Measurements from ENCODE around the gene KLF5. TPM values are rescaled to one million over a fixed set of nuclear protein-coding genes. Genes with fewer than 3 reads are reported as not detected.

The KLF5 gene
- total RNA-seq (2014; rRNA removed; shearing (Covaris generic)) (5.5 and 6.1 TPM in 2 replicates), polyA plus RNA-seq (2016; fragmentation: Nextera tagmentation; extraction: Ambion mirVana) (5.6 and 7.1 TPM in 2 replicates)

GRCh38 chr13:73058736-73059459 is at the start of gene KLF5:
Gene KLF5, plus strand, starts transcription at chr13:73059005. Its CDS starts 323 bp downstream, at chr13:73059328.
- Histone ChIP-seq H3K9me2 (ENCODE audit: insufficient read depth) (no peaks in the 10 kb centered on the region), H3K4me3 (peak within 1 kb of the TSS; percentile 83), H3K9ac (peak within 1 kb of the TSS; percentile 69), H2AFZ (peak within 1 kb of the TSS; percentile 75), H4K20me1 (ENCODE audit: insufficient read depth) (no peaks in the 10 kb centered on the region), H3K36me3 (ENCODE audit: low read depth) (no peaks in the 10 kb centered on the region), H3K4me2 (ENCODE audit: unreplicated experiment) (peak within 1 kb of the TSS; percentile 95), H3K4me1 (ENCODE audit: insufficient read depth) (peaks cover 28% of the 10 kb centered on the region), H3F3A (ENCODE audit: insufficient read depth) (peaks cover 24% of the 10 kb centered on the region), H3K9me3 (ENCODE audit: low read depth) (no peaks in the 10 kb centered on the region), H3K79me2 (ENCODE audit: insufficient read depth) (0 out of 2 replicates have a peak, but pooled peaks cover 12% of the 10 kb centered on the region), H3K27ac (peak within 1 kb of the TSS; percentile 59; the same call in 1 of the 2 replicates), H3K27me3 (replicated peaks; ENCODE audit: insufficient read depth) (no peaks in the 10 kb centered on the region)
- in situ Hi-C loops (cut with MboI) = loop anchor here (25.0 kb wide), 1 partner anchor 653 kb away; no protein-coding TSS in a partner anchor
- DNase-seq = peak; percentile 98
- TF ChIP-seq EZH2 (IDR thresholded peaks at IDR 0.05; ENCODE audit: insufficient read depth, poor library complexity, severe bottlenecking) (no peak), EZH2phosphoT487 (IDR thresholded peaks at IDR 0.05; ENCODE audit: insufficient read depth, low read depth) (no peak)
- 1% methylated on average over 52 to 69 of the region's 93 CpGs for WGBS, 2 experiments (ENCODE audit: low coverage in 1 of 2, low lambda C conversion rate in 2 of 2, missing lambda C conversion rate in 2 of 2)

DNA sequence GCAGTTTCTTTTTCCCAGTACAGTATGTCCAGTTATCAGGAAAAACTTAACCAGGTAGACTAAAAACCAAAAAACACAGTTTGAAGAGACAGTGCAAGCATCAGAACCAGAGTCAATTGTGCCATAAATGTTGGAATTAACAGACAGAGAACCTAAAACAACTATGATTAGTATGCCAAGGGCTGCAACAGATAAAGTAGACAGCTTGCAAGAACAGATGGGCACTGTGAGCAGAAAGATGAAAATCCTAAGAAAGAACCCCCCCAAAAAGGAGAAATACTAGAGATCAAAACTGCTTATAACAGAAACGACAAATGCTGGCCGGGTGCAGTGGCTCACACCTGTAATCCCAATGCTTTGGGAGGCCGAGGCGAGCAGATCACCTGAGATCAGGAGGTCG is 47.1 kb upstream of the KLF5 start:
- in situ Hi-C loops (cut with MboI) = no loop called here
- no peak overlapping the region for H3K4me3 ChIP-seq
- no peak overlapping the region for H2AFZ ChIP-seq
- no peaks in the 10 kb centered on the region for H3K4me1 ChIP-seq (ENCODE audit: insufficient read depth)
- H3K9ac ChIP-seq = no peak overlapping the region
- H3F3A ChIP-seq (ENCODE audit: insufficient read depth) = no peaks in the 10 kb centered on the region
- H3K36me3 ChIP-seq (ENCODE audit: low read depth) = no peaks in the 10 kb centered on the region
- H4K20me1 ChIP-seq (ENCODE audit: insufficient read depth) = no peaks in the 10 kb centered on the region
- WGBS, 2 experiments (ENCODE audit: low coverage in 1 of 2, low lambda C conversion rate in 2 of 2, missing lambda C conversion rate in 2 of 2) = 91 to 100% methylated on average over 5 of the region's 5 CpGs
- no peak overlapping the region for H3K27ac ChIP-seq
- H3K4me2 ChIP-seq (ENCODE audit: unreplicated experiment) = no peak overlapping the region
- DNase-seq = no peak
- TF ChIP-seq EZH2phosphoT487 (IDR thresholded peaks at IDR 0.05; ENCODE audit: insufficient read depth, low read depth) (no peak), EZH2 (IDR thresholded peaks at IDR 0.05; ENCODE audit: insufficient read depth, poor library complexity, severe bottlenecking) (no peak)
- H3K79me2 ChIP-seq (ENCODE audit: insufficient read depth) = no peaks in the 10 kb centered on the region
- no peaks in the 10 kb centered on the region for H3K9me3 ChIP-seq (ENCODE audit: low read depth)
- H3K27me3 ChIP-seq (replicated peaks; ENCODE audit: insufficient read depth) = no peaks in the 10 kb centered on the region
- H3K9me2 ChIP-seq (ENCODE audit: insufficient read depth) = no peaks in the 10 kb centered on the region

DNA sequence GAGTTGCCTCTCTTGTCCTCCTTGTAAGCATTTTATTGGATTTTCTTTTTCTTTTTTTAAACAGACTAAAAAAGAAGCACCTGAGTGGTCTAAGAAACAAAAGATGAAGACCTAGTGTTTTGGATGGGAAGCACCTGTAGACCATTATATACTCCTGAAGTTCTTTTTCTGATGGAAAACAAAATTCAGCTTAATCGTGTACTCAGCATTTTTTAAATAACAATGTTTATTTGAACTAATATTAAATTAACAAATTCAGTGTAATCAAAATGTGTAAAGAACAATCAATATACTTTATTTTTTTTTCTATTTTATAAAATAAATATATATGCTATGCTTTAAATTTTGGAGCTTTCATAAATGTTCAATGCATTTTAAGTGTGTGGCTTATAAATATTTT is 43.0 kb upstream of the KLF5 start:
- Histone ChIP-seq H3K79me2 (ENCODE audit: insufficient read depth) (no peaks in the 10 kb centered on the region), H3K27me3 (replicated peaks; ENCODE audit: insufficient read depth) (no peaks in the 10 kb centered on the region), H3K9ac (no peak overlapping the region), H3F3A (ENCODE audit: insufficient read depth) (no peaks in the 10 kb centered on the region), H3K36me3 (ENCODE audit: low read depth) (no peaks in the 10 kb centered on the region), H3K4me2 (ENCODE audit: unreplicated experiment) (no peak overlapping the region), H3K9me2 (ENCODE audit: insufficient read depth) (no peaks in the 10 kb centered on the region), H3K4me3 (no peak overlapping the region), H3K9me3 (ENCODE audit: low read depth) (no peaks in the 10 kb centered on the region), H2AFZ (no peak overlapping the region), H3K27ac (no peak overlapping the region), H3K4me1 (ENCODE audit: insufficient read depth) (0 out of 2 replicates have a peak, but pooled peaks cover 6% of the 10 kb centered on the region), H4K20me1 (ENCODE audit: insufficient read depth) (no peaks in the 10 kb centered on the region)
- WGBS, 2 experiments (ENCODE audit: low coverage in 1 of 2, low lambda C conversion rate in 2 of 2, missing lambda C conversion rate in 2 of 2) = 93 to 100% methylated on average over 1 of the region's 1 CpG
- TF ChIP-seq EZH2phosphoT487 (IDR thresholded peaks at IDR 0.05; ENCODE audit: insufficient read depth, low read depth) (no peak), EZH2 (IDR thresholded peaks at IDR 0.05; ENCODE audit: insufficient read depth, poor library complexity, severe bottlenecking) (no peak)
- no peak for DNase-seq
- in situ Hi-C loops (cut with MboI) = no loop called here

GRCh38 chr13:73018336-73018735 is 40.5 kb upstream of the KLF5 start:
- Histone ChIP-seq H3K27me3 (replicated peaks; ENCODE audit: insufficient read depth) (no peaks in the 10 kb centered on the region), H3K4me2 (ENCODE audit: unreplicated experiment) (no peak overlapping the region), H3K9me2 (ENCODE audit: insufficient read depth) (no peaks in the 10 kb centered on the region), H3K9ac (no peak overlapping the region), H3K79me2 (ENCODE audit: insufficient read depth) (no peaks in the 10 kb centered on the region), H3K4me3 (no peak overlapping the region), H2AFZ (no peak overlapping the region), H3K9me3 (ENCODE audit: low read depth) (no peaks in the 10 kb centered on the region), H3K36me3 (ENCODE audit: low read depth) (no peaks in the 10 kb centered on the region), H4K20me1 (ENCODE audit: insufficient read depth) (no peaks in the 10 kb centered on the region), H3K4me1 (ENCODE audit: insufficient read depth) (0 out of 2 replicates have a peak, but pooled peaks cover 6% of the 10 kb centered on the region), H3K27ac (no peak overlapping the region), H3F3A (ENCODE audit: insufficient read depth) (no peaks in the 10 kb centered on the region)
- TF ChIP-seq EZH2phosphoT487 (IDR thresholded peaks at IDR 0.05; ENCODE audit: insufficient read depth, low read depth) = no peak
- no peak for TF ChIP-seq EZH2 (IDR thresholded peaks at IDR 0.05; ENCODE audit: insufficient read depth, poor library complexity, severe bottlenecking)
- WGBS, 2 experiments (ENCODE audit: low coverage in 1 of 2, low lambda C conversion rate in 2 of 2, missing lambda C conversion rate in 2 of 2) = 64 to 67% methylated on average over 1 of the region's 1 CpG
- no peak for DNase-seq
- in situ Hi-C loops (cut with MboI) = no loop called here

Data from GM23248 (cell line).